HEK293T (cell line): ENCODE measurements around the gene TMEM229B.

ENCODE experiments used
- CTCF ChIA-PET: fragments of 350-600 bp; formaldehyde crosslinking; extraction: SDS; loops from one replicate; lab custom pipeline; 2021; ENCODE audit warnings: antibody characterized with exemption, inconsistent platforms; lab: Yijun Ruan, JAX
- POLR2A ChIA-PET: fragments of 350-600 bp; formaldehyde crosslinking; extraction: SDS; loops from one replicate; lab custom pipeline; 2020; ENCODE audit warnings: antibody characterized with exemption, inconsistent platforms; lab: Yijun Ruan, JAX
- DNase-seq: peaks from one replicate; pipeline ENCODE4 v3.0.0; 2012; ENCODE audit warnings: mixed read lengths; ENCODE audit errors: extremely low spot score
- ARNT ChIP-seq: fragments of 450-650 bp; IDR thresholded peaks from 2 replicates; pipeline ENCODE4 v1.6.1; 2017; ENCODE audit warnings: mild to moderate bottlenecking
- BHLHE40 ChIP-seq: fragments of 450-650 bp; IDR thresholded peaks from 2 replicates; pipeline ENCODE4 v1.6.1; 2016; ENCODE audit warnings: mild to moderate bottlenecking, moderate library complexity, borderline replicate concordance
- CTBP1 ChIP-seq: fragments of 450-650 bp; IDR thresholded peaks from 2 replicates; pipeline ENCODE4 v1.6.1; 2016; ENCODE audit warnings: borderline replicate concordance
- ELF4 ChIP-seq: fragments of 450-650 bp; IDR thresholded peaks from 2 replicates; pipeline ENCODE4 v1.6.1; 2017; ENCODE audit warnings: antibody characterized with exemption
- FOXA1 ChIP-seq: fragments of 450-650 bp; IDR thresholded peaks from 2 replicates; pipeline ENCODE4 v1.6.1; 2016; ENCODE audit warnings: mild to moderate bottlenecking
- FOXK2 ChIP-seq: fragments of 450-650 bp; IDR thresholded peaks from 2 replicates; pipeline ENCODE4 v1.6.1; 2016; ENCODE audit warnings: mild to moderate bottlenecking
- FOXM1 ChIP-seq: fragments of 450-650 bp; IDR thresholded peaks from 2 replicates; pipeline ENCODE4 v1.6.1; 2017; ENCODE audit warnings: mild to moderate bottlenecking, borderline replicate concordance
- HDGF ChIP-seq: fragments of 450-650 bp; IDR thresholded peaks from 2 replicates; pipeline ENCODE4 v1.6.1; 2017; ENCODE audit warnings: antibody characterized with exemption, borderline replicate concordance
- L3MBTL2 ChIP-seq: fragments of 450-650 bp; conservative IDR thresholded peaks from 2 replicates; pipeline ENCODE4 v1.6.1; 2016; ENCODE audit warnings: mild to moderate bottlenecking
- LEF1 ChIP-seq: fragments of 450-650 bp; IDR thresholded peaks from 2 replicates; pipeline ENCODE4 v1.6.1; 2017; ENCODE audit warnings: mild to moderate bottlenecking, borderline replicate concordance
- NFRKB ChIP-seq: fragments of 450-650 bp; IDR thresholded peaks from 2 replicates; pipeline ENCODE4 v1.6.1; 2016; ENCODE audit warnings: mild to moderate bottlenecking, moderate library complexity
- SP1 ChIP-seq: fragments of 450-650 bp; IDR thresholded peaks from 2 replicates; pipeline ENCODE4 v1.6.1; 2017
- SUZ12 ChIP-seq: fragments of 450-650 bp; IDR thresholded peaks from 2 replicates; pipeline ENCODE4 v1.6.1; 2016; ENCODE audit warnings: mild to moderate bottlenecking
- TARDBP ChIP-seq: fragments of 450-650 bp; IDR thresholded peaks from 2 replicates; pipeline ENCODE4 v1.6.1; 2016
- ZNF384 ChIP-seq: fragments of 450-650 bp; IDR thresholded peaks from 2 replicates; pipeline ENCODE4 v1.6.1; 2016
- TF ChIP-seq, protein P1 (sequence below): fragments of 450-650 bp; IDR thresholded peaks from 2 replicates; pipeline ENCODE4 v1.6.1; 2016

TMEM229B gene

DNA sequence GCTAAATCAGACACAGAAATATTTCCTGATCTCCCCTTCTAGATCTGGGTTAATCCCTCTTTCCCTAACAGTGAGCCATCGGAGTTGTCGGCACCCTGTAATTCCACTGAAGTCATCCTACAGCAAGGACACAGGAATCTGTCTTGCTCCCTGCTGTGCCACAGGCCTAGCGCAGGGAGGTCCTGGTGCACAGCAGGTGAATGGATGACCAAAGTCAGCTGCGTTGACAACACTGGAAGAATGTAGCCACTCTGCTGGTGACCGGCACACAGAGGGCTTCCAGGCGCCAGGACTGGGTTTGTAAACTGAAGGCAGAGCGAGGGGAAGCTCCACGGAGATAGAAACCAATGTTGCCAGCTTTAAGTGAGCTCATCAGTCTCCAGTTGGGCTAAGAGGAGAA lies 23.6 kb downstream of the TMEM229B start:
- no peak for TF ChIP-seq ZNF384
- DNase-seq, result no peak
- CTCF ChIA-PET, result interaction anchor here (1.5 to 1.6 kb wide), 2 partner anchors 37 to 62 kb away, joined by 5 to 7 read pairs; no protein-coding TSS in a partner anchor
- POLR2A ChIA-PET, result no interaction called here

DNA sequence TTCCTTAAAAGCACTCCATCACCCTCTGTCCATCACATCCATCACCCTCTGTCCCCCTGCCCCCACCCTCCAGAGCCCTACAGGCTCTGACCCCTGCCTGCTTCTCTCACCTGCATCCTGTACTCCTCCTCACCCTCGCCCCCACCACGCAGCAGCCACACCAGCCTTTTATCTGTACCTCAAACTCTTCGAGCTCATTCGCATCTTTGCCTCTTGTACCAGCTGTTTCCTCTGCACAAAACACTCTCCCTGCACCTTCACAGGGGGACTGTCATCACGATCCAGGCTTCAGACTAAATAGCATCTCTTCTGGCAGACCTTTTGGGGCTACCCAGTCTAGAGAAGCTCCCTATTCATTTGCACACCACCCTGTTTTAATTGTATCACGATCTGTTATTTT lies 24.1 kb downstream of the TMEM229B start:
- ChIA-PET POLR2A (no interaction called here), CTCF (interaction anchor here (1.5 to 1.6 kb wide), 2 partner anchors 37 to 63 kb away, joined by 5 to 7 read pairs; no protein-coding TSS in a partner anchor)
- TF ChIP-seq ZNF384, result no peak
- TF ChIP-seq ELF4, result no peak
- TF ChIP-seq CTBP1, result no peak
- no peak for TF ChIP-seq TARDBP
- no peak for TF ChIP-seq FOXA1
- no peak for TF ChIP-seq NFRKB
- no peak for TF ChIP-seq SUZ12
- TF ChIP-seq FOXM1, result no peak
- no peak for TF ChIP-seq L3MBTL2
- TF ChIP-seq HDGF, result no peak
- no peak for TF ChIP-seq FOXK2
- no peak for TF ChIP-seq BHLHE40
- DNase-seq, result no peak

DNA sequence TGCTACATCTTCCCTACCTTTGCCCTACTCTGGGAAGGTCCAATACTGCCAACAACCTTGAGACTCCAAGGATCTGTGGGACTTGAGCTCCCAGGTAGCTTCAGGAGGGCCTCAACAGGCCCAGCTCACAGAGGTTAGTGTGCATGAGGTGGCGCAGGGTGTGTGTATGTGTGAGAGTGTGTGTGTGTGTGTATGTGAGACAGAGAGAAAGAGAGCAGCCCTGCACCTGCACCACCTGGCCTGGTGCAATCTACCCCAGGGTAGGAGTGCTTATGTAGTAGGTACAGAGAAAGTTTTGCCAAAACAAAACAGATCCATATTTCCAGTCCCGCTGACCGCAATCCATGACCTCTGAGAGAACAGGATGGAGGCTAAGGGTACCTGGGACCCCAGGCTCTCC lies 24.6 kb downstream of the TMEM229B start:
- TF ChIP-seq FOXA1, result no peak
- POLR2A ChIA-PET, result no interaction called here
- DNase-seq, result no peak
- CTCF ChIA-PET, result interaction anchor here (0.6 to 1.5 kb wide), 2 partner anchors 63 to 67 kb away, joined by 3 to 5 read pairs; no protein-coding TSS in a partner anchor

DNA sequence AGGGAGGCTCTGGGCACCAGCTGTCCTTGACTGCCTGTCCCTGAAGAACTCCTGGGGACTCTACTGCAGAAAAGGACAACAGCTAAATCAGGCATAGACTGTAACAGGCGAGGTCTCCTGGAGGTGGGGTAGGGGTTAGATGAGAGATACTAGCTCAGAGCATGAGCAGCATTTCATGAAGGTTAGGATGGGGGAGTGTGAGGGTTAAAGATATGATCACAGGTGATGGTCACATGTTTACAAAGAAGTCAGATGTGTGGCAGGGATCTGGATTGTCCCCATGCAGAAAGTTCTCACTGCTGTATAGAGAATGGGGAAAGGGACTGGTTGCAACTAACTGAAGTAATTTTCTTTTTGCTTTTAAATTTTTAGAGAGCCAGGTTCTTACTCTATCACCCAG lies 26.5 kb downstream of the TMEM229B start:
- ChIA-PET CTCF (interaction anchor here (1.8 kb wide), 1 partner anchor 10 kb away, joined by 4 read pairs; no protein-coding TSS in a partner anchor), POLR2A (no interaction called here)
- DNase-seq, result no peak
- TF ChIP-seq TARDBP (no peak), SUZ12 (no peak), ARNT (no peak), FOXA1 (no peak), BHLHE40 (no peak), L3MBTL2 (no peak), SP1 (no peak), ELF4 (no peak), FOXK2 (no peak), LEF1 (no peak)

DNA sequence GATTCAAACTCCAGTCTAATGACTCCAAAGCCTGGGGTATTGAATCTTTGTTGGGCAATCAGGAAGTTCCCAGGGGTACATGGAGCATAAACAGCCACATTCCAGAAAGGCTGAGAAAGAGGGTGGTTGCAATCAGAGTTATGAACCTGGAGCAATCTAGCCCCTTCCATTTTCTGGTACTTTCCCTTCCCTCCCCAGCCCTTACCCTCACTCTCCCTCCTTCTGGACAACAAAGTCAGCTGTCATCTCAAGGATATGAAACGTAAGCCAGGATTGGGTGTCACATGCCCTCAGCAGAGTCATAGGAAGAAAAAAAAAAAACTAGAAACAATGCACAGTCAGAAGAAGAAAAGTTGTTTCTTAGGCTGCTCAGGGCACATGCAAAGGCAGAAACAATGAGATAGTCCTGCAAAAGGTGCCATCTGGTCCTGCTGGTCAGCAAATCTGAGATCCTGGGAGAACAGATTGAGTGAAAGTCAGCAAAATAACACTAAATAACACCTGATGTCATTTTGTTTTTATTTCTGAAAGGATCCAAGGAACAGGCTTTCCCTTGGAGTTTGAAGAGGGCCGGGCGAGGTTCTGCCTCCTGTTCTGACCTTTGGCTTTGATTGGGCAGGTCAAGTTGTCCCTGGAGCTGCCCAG lies 27.1 kb downstream of the TMEM229B start:
- ChIA-PET POLR2A (no interaction called here), CTCF (interaction anchor here (1.8 kb wide), 1 partner anchor 10 kb away, joined by 4 read pairs; no protein-coding TSS in a partner anchor)
- no peak for TF ChIP-seq BHLHE40
- TF ChIP-seq NFRKB, result no peak
- no peak for TF ChIP-seq ELF4
- no peak for TF ChIP-seq LEF1
- no peak for TF ChIP-seq SUZ12
- TF ChIP-seq TARDBP, result no peak
- TF ChIP-seq ZNF384, result no peak
- no peak for TF ChIP-seq HDGF
- no peak for TF ChIP-seq FOXA1
- TF ChIP-seq CTBP1, result no peak
- TF ChIP-seq, protein P1, sequence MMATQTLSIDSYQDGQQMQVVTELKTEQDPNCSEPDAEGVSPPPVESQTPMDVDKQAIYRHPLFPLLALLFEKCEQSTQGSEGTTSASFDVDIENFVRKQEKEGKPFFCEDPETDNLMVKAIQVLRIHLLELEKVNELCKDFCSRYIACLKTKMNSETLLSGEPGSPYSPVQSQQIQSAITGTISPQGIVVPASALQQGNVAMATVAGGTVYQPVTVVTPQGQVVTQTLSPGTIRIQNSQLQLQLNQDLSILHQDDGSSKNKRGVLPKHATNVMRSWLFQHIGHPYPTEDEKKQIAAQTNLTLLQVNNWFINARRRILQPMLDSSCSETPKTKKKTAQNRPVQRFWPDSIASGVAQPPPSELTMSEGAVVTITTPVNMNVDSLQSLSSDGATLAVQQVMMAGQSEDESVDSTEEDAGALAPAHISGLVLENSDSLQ, result no peak
- no peak for TF ChIP-seq FOXM1
- TF ChIP-seq SP1, result no peak
- no peak for DNase-seq

DNA sequence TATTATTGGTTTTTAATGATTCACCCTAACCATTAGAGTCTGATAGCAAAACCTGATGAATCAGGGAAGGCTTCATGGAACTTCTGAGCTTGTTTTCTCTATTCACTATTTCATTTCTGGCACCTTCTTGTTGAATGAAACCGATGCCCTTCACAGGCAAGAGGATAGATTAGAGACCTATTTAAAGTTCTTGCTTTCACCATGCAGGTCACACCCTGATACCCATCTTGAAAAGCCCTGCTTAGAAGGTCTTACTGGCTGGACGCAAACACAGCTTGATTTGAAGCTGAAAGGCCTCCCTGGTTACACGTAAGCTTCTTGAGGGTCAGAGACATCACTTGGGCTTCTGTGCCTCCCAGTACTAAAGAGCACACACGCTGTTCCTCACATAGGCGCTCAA lies 29.2 kb downstream of the TMEM229B start:
- no peak for TF ChIP-seq FOXM1
- TF ChIP-seq, protein P1, result no peak
- no peak for TF ChIP-seq LEF1
- TF ChIP-seq HDGF, result no peak
- no peak for TF ChIP-seq BHLHE40
- TF ChIP-seq ELF4, result no peak
- no peak for TF ChIP-seq CTBP1
- TF ChIP-seq SUZ12, result no peak
- no peak for TF ChIP-seq SP1
- TF ChIP-seq ARNT, result no peak
- no peak for TF ChIP-seq TARDBP
- no peak for TF ChIP-seq L3MBTL2
- no peak for TF ChIP-seq FOXK2
- TF ChIP-seq NFRKB, result no peak
- TF ChIP-seq FOXA1, result no peak
- TF ChIP-seq ZNF384, result no peak
- DNase-seq, result no peak
- CTCF ChIA-PET, result interaction anchor here (0.7 to 1.4 kb wide), 3 partner anchors 12 to 39 kb away, joined by 3 to 9 read pairs (median 4); no protein-coding TSS in a partner anchor
- POLR2A ChIA-PET, result no interaction called here

DNA sequence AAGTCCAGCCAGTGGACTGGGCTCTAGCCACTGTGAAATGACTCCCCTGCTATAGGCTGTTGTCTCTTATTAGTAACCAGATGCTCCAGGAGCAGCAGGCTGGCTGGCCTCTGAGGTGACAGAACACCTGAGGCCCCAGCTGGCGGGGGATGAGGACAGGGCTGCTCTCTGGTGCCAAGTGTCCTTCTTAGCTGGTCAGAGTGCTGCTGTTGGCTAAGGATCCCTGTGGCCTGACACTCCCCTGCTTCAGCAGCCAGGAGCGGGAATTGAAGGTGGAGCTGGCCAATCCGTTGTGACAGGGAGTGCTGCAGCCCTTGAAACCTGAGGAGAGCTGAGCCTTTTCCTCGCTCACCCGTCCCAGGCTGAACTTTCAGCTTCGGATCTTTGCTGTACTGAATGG lies 30.7 kb downstream of the TMEM229B start:
- TF ChIP-seq BHLHE40 (no peak), ELF4 (no peak), NFRKB (no peak), FOXM1 (no peak), HDGF (no peak), LEF1 (no peak), SUZ12 (no peak), FOXK2 (no peak), ARNT (no peak), L3MBTL2 (no peak)
- ChIA-PET POLR2A (interaction anchor here (1.1 kb wide), 1 partner anchor 98 kb away, joined by 3 read pairs; the partner anchor contains the start of genes ATP6V1D and EIF2S1), CTCF (interaction anchor here (1.2 to 1.5 kb wide), 4 partner anchors 9 to 38 kb away, joined by 3 to 5 read pairs (median 3); no protein-coding TSS in a partner anchor)
- no peak for DNase-seq
